HFFc6 (cell line): ENCODE results near the gene PLCB3. TPM values are rescaled to one million over a fixed set of nuclear protein-coding genes. Genes with fewer than 3 reads are reported as not detected.

ENCODE experiments used
- DNase-seq: peaks from one replicate; pipeline ENCODE4 v3.0.0-alpha.2; 2018
- H3K27ac Mint-ChIP-seq: 2 replicates; pipeline ENCODE4 v1.8.0; 2020; ENCODE audit warnings: mild to moderate bottlenecking, mixed read lengths
- H3K27me3 Mint-ChIP-seq: 2 replicates; pipeline ENCODE4 v1.8.0; 2021; ENCODE audit warnings: mild to moderate bottlenecking, moderate library complexity, mixed read lengths; ENCODE audit not compliant: insufficient read depth
- H3K36me3 Mint-ChIP-seq: 2 replicates; pipeline ENCODE4 v1.8.0; 2021; ENCODE audit warnings: low read depth, mixed read lengths
- H3K4me1 Mint-ChIP-seq: 2 replicates; pipeline ENCODE4 v1.8.0; 2020; ENCODE audit warnings: low read depth, mixed read lengths
- H3K4me3 Mint-ChIP-seq: 2 replicates; pipeline ENCODE4 v1.8.0; 2020; ENCODE audit warnings: mild to moderate bottlenecking, moderate library complexity, mixed read lengths
- H3K9me3 Mint-ChIP-seq: 2 replicates; pipeline ENCODE4 v1.8.0; 2020; ENCODE audit warnings: mild to moderate bottlenecking, mixed read lengths
- total RNA-seq, 6 experiments: library from RNA; stranded (reverse); fragmentation: NEBNext Ultra II Directional; extraction: Animal tissue kit (Norgen Biotek cat#: 25700); gene quantifications; 2 replicates in 1 of 6; 3 replicates in 5 of 6; pipeline ENCODE4 v1.2.3, GENCODE V29; 2021
- TF ChIP-seq, protein P1 (sequence below): fragments of 200-600 bp; sonication (generic); IDR thresholded peaks from 2 replicates; pipeline ENCODE4 v1.5.0; 2021; ENCODE audit warnings: antibody characterized with exemption, mild to moderate bottlenecking

Gene PLCB3
- total RNA-seq, 6 experiments from 2014 or later: 48.1 to 58.0 (median 51.8) TPM

DNA sequence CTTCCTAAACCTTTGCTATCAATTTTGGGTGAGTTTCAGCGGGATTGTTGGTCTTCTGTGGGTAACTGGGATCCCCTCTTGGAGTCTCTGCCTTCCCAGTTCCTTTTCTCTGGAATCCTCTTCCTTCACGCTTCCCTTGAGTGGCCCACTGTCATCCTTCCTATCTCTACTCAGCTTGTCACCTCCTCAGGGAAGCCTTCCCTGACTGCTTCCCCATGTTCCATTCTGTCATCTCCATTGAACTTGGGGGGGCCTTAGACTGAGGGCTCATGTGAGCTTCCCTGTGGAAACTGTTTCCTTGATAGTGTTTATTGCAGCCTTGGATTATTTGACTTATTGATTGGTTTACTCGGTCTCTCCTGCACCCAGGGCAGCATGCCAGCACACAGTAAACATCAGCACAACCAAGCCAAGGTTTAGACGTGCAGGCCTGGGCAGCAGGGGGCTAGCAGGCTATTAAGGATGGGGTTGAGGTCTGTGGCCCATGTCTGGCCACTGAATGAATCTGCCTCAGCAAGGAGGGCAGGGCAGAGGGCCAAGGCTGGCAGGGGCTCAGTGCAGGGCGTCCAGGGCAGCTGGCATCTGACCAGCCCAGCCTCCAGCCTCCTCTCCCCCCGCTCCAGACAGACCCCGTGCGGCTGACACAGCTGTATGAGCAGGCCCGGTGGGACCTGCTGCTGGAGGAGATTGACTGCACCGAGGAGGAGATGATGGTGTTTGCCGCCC lies 32.5 kb upstream of the PLCB3 start:
- peaks cover 15% of the 10 kb centered on the region for H3K4me1 Mint-ChIP-seq
- no peaks in the 10 kb centered on the region for H3K9me3 Mint-ChIP-seq
- H3K27ac Mint-ChIP-seq: no peak overlapping the region

DNA sequence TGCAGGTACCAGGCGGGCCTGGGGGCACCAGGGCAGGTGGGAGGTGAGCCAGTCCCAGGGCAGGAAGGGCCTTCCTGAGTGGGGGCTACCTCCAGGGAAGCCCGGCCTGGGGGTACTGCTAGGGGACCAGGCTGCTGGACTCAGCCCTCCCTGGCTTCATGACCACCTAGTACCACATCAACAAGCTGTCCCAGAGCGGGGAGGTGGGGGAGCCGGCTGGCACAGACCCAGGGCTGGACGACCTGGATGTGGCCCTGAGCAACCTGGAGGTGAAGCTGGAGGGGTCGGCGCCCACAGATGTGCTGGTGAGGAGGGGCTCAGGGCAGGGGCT lies 32.0 kb upstream of the PLCB3 start:
- DNase-seq: no peak
- TF ChIP-seq, protein P1, sequence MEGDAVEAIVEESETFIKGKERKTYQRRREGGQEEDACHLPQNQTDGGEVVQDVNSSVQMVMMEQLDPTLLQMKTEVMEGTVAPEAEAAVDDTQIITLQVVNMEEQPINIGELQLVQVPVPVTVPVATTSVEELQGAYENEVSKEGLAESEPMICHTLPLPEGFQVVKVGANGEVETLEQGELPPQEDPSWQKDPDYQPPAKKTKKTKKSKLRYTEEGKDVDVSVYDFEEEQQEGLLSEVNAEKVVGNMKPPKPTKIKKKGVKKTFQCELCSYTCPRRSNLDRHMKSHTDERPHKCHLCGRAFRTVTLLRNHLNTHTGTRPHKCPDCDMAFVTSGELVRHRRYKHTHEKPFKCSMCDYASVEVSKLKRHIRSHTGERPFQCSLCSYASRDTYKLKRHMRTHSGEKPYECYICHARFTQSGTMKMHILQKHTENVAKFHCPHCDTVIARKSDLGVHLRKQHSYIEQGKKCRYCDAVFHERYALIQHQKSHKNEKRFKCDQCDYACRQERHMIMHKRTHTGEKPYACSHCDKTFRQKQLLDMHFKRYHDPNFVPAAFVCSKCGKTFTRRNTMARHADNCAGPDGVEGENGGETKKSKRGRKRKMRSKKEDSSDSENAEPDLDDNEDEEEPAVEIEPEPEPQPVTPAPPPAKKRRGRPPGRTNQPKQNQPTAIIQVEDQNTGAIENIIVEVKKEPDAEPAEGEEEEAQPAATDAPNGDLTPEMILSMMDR: no peak
- Mint-ChIP-seq H3K27ac (no peak overlapping the region), H3K36me3 (peaks cover 6% of the 10 kb centered on the region; the same call in 1 of the 2 replicates), H3K27me3 (no peaks in the 10 kb centered on the region; the same call in none of the 2 replicates), H3K4me1 (peaks cover 19% of the 10 kb centered on the region), H3K4me3 (no peak overlapping the region), H3K9me3 (no peaks in the 10 kb centered on the region)

More for the DNA sequence above, 32.5 kb upstream of the PLCB3 start:
- H3K27me3 Mint-ChIP-seq: no peaks in the 10 kb centered on the region; the same call in none of the 2 replicates
- no peak overlapping the region for H3K4me3 Mint-ChIP-seq
- TF ChIP-seq, protein P1: no peak
- H3K36me3 Mint-ChIP-seq: peaks cover 6% of the 10 kb centered on the region; the same call in 1 of the 2 replicates
- DNase-seq: no peak

DNA sequence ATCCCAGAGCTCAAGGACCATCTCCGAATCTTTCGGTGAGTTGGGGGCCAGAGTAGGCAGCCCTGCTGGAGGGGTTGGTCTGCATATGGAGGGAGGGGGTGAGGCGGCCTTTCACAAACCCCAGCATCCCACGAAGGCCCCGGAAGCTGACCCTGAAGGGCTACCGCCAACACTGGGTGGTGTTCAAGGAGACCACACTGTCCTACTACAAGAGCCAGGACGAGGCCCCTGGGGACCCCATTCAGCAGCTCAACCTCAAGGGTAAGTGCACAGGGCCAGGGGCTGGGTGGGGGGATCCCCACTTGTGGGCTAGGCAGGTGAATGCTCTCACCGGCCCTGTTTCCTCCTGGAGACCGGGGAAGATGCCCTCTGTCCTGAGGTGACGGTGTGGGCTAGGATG lies 31.6 kb upstream of the PLCB3 start:
- Mint-ChIP-seq H3K4me1 (peaks cover 16% of the 10 kb centered on the region), H3K4me3 (no peak overlapping the region), H3K27me3 (no peaks in the 10 kb centered on the region; the same call in none of the 2 replicates), H3K27ac (no peak overlapping the region), H3K36me3 (peaks cover 6% of the 10 kb centered on the region; the same call in 1 of the 2 replicates), H3K9me3 (no peaks in the 10 kb centered on the region)
- TF ChIP-seq, protein P1: no peak
- DNase-seq: no peak

DNA sequence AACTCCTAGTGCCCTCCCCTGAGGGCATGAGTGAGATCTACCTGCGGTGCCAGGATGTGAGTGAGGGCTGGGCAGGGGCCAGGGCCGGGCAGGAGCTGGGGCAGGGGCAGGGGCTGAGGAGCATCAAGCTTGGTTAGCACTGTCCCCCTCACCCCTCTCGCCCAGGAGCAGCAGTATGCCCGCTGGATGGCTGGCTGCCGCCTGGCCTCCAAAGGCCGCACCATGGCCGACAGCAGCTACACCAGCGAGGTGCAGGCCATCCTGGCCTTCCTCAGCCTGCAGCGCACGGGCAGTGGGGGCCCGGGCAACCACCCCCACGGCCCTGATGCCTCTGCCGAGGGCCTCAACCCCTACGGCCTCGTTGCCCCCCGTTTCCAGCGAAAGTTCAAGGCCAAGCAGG lies 31.1 kb upstream of the PLCB3 start:
- Mint-ChIP-seq H3K4me3 (no peak overlapping the region), H3K9me3 (no peaks in the 10 kb centered on the region), H3K27me3 (no peaks in the 10 kb centered on the region; the same call in 1 of the 2 replicates), H3K27ac (no peak overlapping the region), H3K4me1 (peaks cover 16% of the 10 kb centered on the region), H3K36me3 (peaks cover under 1% of the 10 kb centered on the region)
- TF ChIP-seq, protein P1: no peak
- no peak for DNase-seq

DNA sequence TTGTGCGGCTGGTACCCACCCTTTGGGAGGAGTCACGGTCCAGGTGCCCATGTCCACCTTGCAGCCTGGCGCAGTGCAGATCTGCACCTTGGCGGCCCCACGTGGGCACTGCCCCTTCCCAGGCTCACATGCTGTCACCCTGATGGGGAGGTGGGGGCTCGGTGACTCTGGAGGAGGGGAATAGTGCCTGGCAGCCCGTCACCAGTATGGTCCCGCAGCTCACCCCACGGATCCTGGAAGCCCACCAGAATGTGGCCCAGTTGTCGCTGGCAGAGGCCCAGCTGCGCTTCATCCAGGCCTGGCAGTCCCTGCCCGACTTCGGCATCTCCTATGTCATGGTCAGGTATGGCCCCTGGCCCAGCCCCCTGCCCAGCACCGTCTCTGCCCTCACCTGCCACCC lies 30.5 kb upstream of the PLCB3 start:
- H3K9me3 Mint-ChIP-seq: no peaks in the 10 kb centered on the region
- TF ChIP-seq, protein P1: no peak
- no peaks in the 10 kb centered on the region; the same call in 1 of the 2 replicates for H3K36me3 Mint-ChIP-seq
- no peak overlapping the region for H3K27ac Mint-ChIP-seq
- no peaks in the 10 kb centered on the region; the same call in 1 of the 2 replicates for H3K27me3 Mint-ChIP-seq
- DNase-seq: no peak
- no peak overlapping the region for H3K4me3 Mint-ChIP-seq
- peaks cover 13% of the 10 kb centered on the region for H3K4me1 Mint-ChIP-seq
